Measurements from ENCODE around the gene LRFN3.
A peak's percentile ranks its signal among the peaks of the same experiment; 100 is the strongest.

The LRFN3 gene

DNA sequence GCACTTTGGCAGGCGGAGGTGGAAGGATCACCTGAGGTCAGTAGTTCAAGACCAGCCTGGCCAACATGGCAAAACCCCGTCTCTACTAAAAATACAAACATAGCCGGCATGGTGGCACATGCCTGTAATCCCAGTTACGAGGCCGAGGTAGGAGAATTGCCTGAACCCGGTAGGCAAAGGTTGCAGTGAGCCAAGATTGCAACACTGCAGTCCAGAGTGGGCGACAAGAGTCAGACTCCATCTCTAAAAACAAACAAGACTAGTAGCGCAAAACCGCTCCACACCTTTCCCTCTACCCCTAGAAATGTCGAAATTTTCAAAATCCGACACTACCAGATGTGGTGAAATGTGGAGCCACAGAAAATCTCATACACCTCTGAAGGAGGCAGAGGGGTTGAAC is 16.9 kb upstream of the LRFN3 start:
- no peak for TF ChIP-seq EZH2phosphoT487 (IDR thresholded peaks at IDR 0.05; ENCODE audit: low read depth)
- TF ChIP-seq, protein P1, sequence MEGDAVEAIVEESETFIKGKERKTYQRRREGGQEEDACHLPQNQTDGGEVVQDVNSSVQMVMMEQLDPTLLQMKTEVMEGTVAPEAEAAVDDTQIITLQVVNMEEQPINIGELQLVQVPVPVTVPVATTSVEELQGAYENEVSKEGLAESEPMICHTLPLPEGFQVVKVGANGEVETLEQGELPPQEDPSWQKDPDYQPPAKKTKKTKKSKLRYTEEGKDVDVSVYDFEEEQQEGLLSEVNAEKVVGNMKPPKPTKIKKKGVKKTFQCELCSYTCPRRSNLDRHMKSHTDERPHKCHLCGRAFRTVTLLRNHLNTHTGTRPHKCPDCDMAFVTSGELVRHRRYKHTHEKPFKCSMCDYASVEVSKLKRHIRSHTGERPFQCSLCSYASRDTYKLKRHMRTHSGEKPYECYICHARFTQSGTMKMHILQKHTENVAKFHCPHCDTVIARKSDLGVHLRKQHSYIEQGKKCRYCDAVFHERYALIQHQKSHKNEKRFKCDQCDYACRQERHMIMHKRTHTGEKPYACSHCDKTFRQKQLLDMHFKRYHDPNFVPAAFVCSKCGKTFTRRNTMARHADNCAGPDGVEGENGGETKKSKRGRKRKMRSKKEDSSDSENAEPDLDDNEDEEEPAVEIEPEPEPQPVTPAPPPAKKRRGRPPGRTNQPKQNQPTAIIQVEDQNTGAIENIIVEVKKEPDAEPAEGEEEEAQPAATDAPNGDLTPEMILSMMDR (IDR thresholded peaks at IDR 0.05; ENCODE audit: low read depth, low read length), result no peak
- no peak overlapping the region for H3K27ac ChIP-seq (ENCODE audit: low read length)
- no peak overlapping the region for H3K9ac ChIP-seq (ENCODE audit: low read length)
- no peaks in the 10 kb centered on the region for H3K79me2 ChIP-seq (ENCODE audit: low read length)
- H3K27me3 ChIP-seq (ENCODE audit: low read depth, low read length), result peaks cover 14% of the 10 kb centered on the region
- H4K20me1 ChIP-seq (ENCODE audit: insufficient read depth, low read length), result no peaks in the 10 kb centered on the region
- H2AFZ ChIP-seq (ENCODE audit: low read depth, low read length), result no peak overlapping the region
- peaks cover 8% of the 10 kb centered on the region for H3K4me1 ChIP-seq (ENCODE audit: low read length)
- H3K4me2 ChIP-seq (ENCODE audit: low read length), result no peak overlapping the region
- no peak overlapping the region for H3K4me3 ChIP-seq (ENCODE audit: low read length)
- no peaks in the 10 kb centered on the region for H3K36me3 ChIP-seq (replicated peaks; ENCODE audit: low read depth, low read length)
- H3K9me3 ChIP-seq (ENCODE audit: insufficient read depth, low read length), result no peaks in the 10 kb centered on the region

GRCh38 chr19:35921012-35921411 is 15.2 kb upstream of the LRFN3 start:
- H3K79me2 ChIP-seq (ENCODE audit: low read length), result no peaks in the 10 kb centered on the region
- H3K9me3 ChIP-seq (ENCODE audit: insufficient read depth, low read length), result peaks cover 9% of the 10 kb centered on the region
- TF ChIP-seq, protein P1 (IDR thresholded peaks at IDR 0.05; ENCODE audit: low read depth, low read length), result no peak
- TF ChIP-seq EZH2phosphoT487 (IDR thresholded peaks at IDR 0.05; ENCODE audit: low read depth), result no peak
- H2AFZ ChIP-seq (ENCODE audit: low read depth, low read length), result no peak overlapping the region
- H3K4me3 ChIP-seq (ENCODE audit: low read length), result no peak overlapping the region
- no peaks in the 10 kb centered on the region for H4K20me1 ChIP-seq (ENCODE audit: insufficient read depth, low read length)
- no peaks in the 10 kb centered on the region for H3K36me3 ChIP-seq (replicated peaks; ENCODE audit: low read depth, low read length)
- H3K27ac ChIP-seq (ENCODE audit: low read length), result no peak overlapping the region
- no peaks in the 10 kb centered on the region; the same call in 1 of the 2 replicates for H3K4me1 ChIP-seq (ENCODE audit: low read length)
- no peak overlapping the region for H3K9ac ChIP-seq (ENCODE audit: low read length)
- H3K27me3 ChIP-seq (ENCODE audit: low read depth, low read length), result peaks cover 19% of the 10 kb centered on the region
- H3K4me2 ChIP-seq (ENCODE audit: low read length), result no peak overlapping the region

- H3K27ac ChIP-seq (ENCODE audit: low read length), result no peak overlapping the region
- no peak overlapping the region for H2AFZ ChIP-seq (ENCODE audit: low read depth, low read length)
- peaks cover 8% of the 10 kb centered on the region for H3K4me1 ChIP-seq (ENCODE audit: low read length)
- H3K27me3 ChIP-seq (ENCODE audit: low read depth, low read length), result peaks cover 19% of the 10 kb centered on the region
- no peak overlapping the region for H3K4me2 ChIP-seq (ENCODE audit: low read length)
- no peak overlapping the region for H3K4me3 ChIP-seq (ENCODE audit: low read length)
- TF ChIP-seq, protein P1 (IDR thresholded peaks at IDR 0.05; ENCODE audit: low read depth, low read length), result no peak
- TF ChIP-seq EZH2phosphoT487 (IDR thresholded peaks at IDR 0.05; ENCODE audit: low read depth), result no peak
- no peaks in the 10 kb centered on the region for H4K20me1 ChIP-seq (ENCODE audit: insufficient read depth, low read length)
- H3K79me2 ChIP-seq (ENCODE audit: low read length), result no peaks in the 10 kb centered on the region
- H3K9ac ChIP-seq (ENCODE audit: low read length), result no peak overlapping the region
- H3K9me3 ChIP-seq (ENCODE audit: insufficient read depth, low read length), result peaks cover 9% of the 10 kb centered on the region
- H3K36me3 ChIP-seq (replicated peaks; ENCODE audit: low read depth, low read length), result no peaks in the 10 kb centered on the region
These were observed 10.7 kb upstream of the LRFN3 start for GRCh38 chr19:35925501-35925900.

- TF ChIP-seq EZH2phosphoT487 (IDR thresholded peaks at IDR 0.05; ENCODE audit: low read depth), result no peak
- TF ChIP-seq, protein P1 (IDR thresholded peaks at IDR 0.05; ENCODE audit: low read depth, low read length), result no peak
- peaks cover 18% of the 10 kb centered on the region for H3K4me1 ChIP-seq (ENCODE audit: low read length)
- peaks cover 13% of the 10 kb centered on the region for H3K27me3 ChIP-seq (ENCODE audit: low read depth, low read length)
- no peaks in the 10 kb centered on the region for H4K20me1 ChIP-seq (ENCODE audit: insufficient read depth, low read length)
- H3K9ac ChIP-seq (ENCODE audit: low read length), result no peak overlapping the region
- peaks cover 9% of the 10 kb centered on the region for H3K9me3 ChIP-seq (ENCODE audit: insufficient read depth, low read length)
- H3K4me3 ChIP-seq (ENCODE audit: low read length), result no peak overlapping the region
- H3K27ac ChIP-seq (ENCODE audit: low read length), result no peak overlapping the region
- no peaks in the 10 kb centered on the region for H3K36me3 ChIP-seq (replicated peaks; ENCODE audit: low read depth, low read length)
- peak overlapping the region; percentile 33 for H3K4me2 ChIP-seq (ENCODE audit: low read length)
- no peak overlapping the region for H2AFZ ChIP-seq (ENCODE audit: low read depth, low read length)
- no peaks in the 10 kb centered on the region for H3K79me2 ChIP-seq (ENCODE audit: low read length)
These were observed 7.7 kb upstream of the LRFN3 start for GRCh38 chr19:35928507-35928906.
